ENCODE measurements around the gene GABRD.
"Not testable (repeated sequence)": the region's sequence is repeated elsewhere in the genome, so short reads cannot be mapped to it uniquely, and the experiment has no call there.

The GABRD gene

GRCh38 chr1:1975535-1975934 lies 43.6 kb upstream of the GABRD start:
- Histone ChIP-seq H3K14ac (ENCODE audit: low read length) (no peak overlapping the region), H3K4me2 (ENCODE audit: insufficient read depth, low read length, poor library complexity, severe bottlenecking) (no peak overlapping the region), H4K8ac (ENCODE audit: low read depth, low read length) (no peak overlapping the region), H3K36me3 (replicated peaks in 1 of 2; ENCODE audit: control insufficient read depth in 2 of 2, insufficient read depth in 2 of 2, low read length in 2 of 2) (no peaks in the 10 kb centered on the region), H3K9ac (ENCODE audit: low read depth, low read length, poor library complexity) (no peak overlapping the region), H3K4me1 (ENCODE audit: control insufficient read depth in 2 of 2, insufficient read depth in 1 of 2, low read depth in 1 of 2, low read length in 2 of 2) (peaks cover 0 to 17% of the 10 kb centered on the region in 2 donors), H3K9me3 (replicated peaks in 1 of 2; ENCODE audit: control insufficient read depth in 2 of 2, insufficient read depth in 1 of 2, low read depth in 1 of 2, low read length in 2 of 2) (peaks cover 12 to 16% of the 10 kb centered on the region in 2 donors), H3K4me3 (ENCODE audit: low read length in 2 of 2) (no peak overlapping the region), H3K27me3 (ENCODE audit: control insufficient read depth in 3 of 3, insufficient read depth in 3 of 3, low read depth in 1 of 3, low read length in 3 of 3) (peaks cover 0 to 18% (median 2%) of the 10 kb centered on the region in 3 experiments), H3K79me1 (ENCODE audit: low read depth, low read length) (no peaks in the 10 kb centered on the region), H2BK12ac (ENCODE audit: low read length) (no peak overlapping the region), H2BK15ac (ENCODE audit: low read length) (no peak overlapping the region), H4K91ac (ENCODE audit: low read depth, low read length, poor library complexity) (no peak overlapping the region), H2BK120ac (ENCODE audit: low read depth, low read length) (no peak overlapping the region), H3K27ac (replicated peaks; ENCODE audit: low read length) (no peak overlapping the region), H2BK5ac (ENCODE audit: low read length) (no peak overlapping the region), H3K4ac (ENCODE audit: low read length) (no peak overlapping the region), H2AK5ac (ENCODE audit: low read depth, low read length) (no peak overlapping the region), H2AFZ (ENCODE audit: low read length) (no peak overlapping the region), H3K18ac (ENCODE audit: low read length) (no peak overlapping the region), H3K23ac (ENCODE audit: low read depth, low read length, poor library complexity) (no peak overlapping the region)
- no peak for DNase-seq (ENCODE audit: low spot score)
- no CpG with 5 or more reads among the region's 14 CpGs for WGBS, 2 donors (ENCODE audit: extremely low coverage in 2 of 2, insufficient read length in 2 of 2, insufficient replicate concordance in 1 of 2)

DNA sequence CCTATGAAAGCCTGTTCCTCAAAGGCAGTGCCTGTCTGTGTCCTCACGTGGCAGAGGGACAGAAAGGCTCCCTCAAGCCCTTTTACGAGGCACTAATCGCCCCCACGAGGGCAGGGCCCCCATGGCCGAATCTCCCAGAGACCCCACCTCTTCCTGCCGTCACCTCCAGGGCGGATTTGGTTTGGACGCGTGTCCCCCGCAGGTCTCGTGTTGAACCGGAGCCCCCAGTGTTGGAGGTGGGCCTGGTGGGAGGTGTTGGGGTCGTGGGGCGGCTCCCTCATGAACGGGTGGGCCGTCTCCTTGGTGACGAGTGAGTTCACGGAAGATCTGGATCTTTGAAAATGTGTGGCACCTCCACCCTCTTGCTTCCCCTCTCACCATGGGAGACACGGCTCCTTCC lies 43.1 kb upstream of the GABRD start:
- H3K27ac ChIP-seq (replicated peaks; ENCODE audit: low read length), result no peak overlapping the region
- WGBS, 2 donors (ENCODE audit: extremely low coverage in 2 of 2, insufficient read length in 2 of 2, insufficient replicate concordance in 1 of 2), result no CpG with 5 or more reads among the region's 19 CpGs
- H3K23ac ChIP-seq (ENCODE audit: low read depth, low read length, poor library complexity), result no peak overlapping the region
- H2AFZ ChIP-seq (ENCODE audit: low read length), result no peak overlapping the region
- H2AK5ac ChIP-seq (ENCODE audit: low read depth, low read length), result peak overlapping the region; percentile 61
- peak overlapping the region; percentile 19 for H2BK120ac ChIP-seq (ENCODE audit: low read depth, low read length)
- H3K27me3 ChIP-seq (ENCODE audit: control insufficient read depth in 3 of 3, insufficient read depth in 3 of 3, low read depth in 1 of 3, low read length in 3 of 3), result peaks cover 0 to 18% (median 2%) of the 10 kb centered on the region in 3 experiments
- peak overlapping the region; percentile 36 for H3K18ac ChIP-seq (ENCODE audit: low read length)
- no peak overlapping the region for H4K8ac ChIP-seq (ENCODE audit: low read depth, low read length)
- no peaks in the 10 kb centered on the region for H3K36me3 ChIP-seq (replicated peaks in 1 of 2; ENCODE audit: control insufficient read depth in 2 of 2, insufficient read depth in 2 of 2, low read length in 2 of 2)
- peaks cover 8 to 13% of the 10 kb centered on the region in 2 donors for H3K9me3 ChIP-seq (replicated peaks in 1 of 2; ENCODE audit: control insufficient read depth in 2 of 2, insufficient read depth in 1 of 2, low read depth in 1 of 2, low read length in 2 of 2)
- no peak overlapping the region for H2BK5ac ChIP-seq (ENCODE audit: low read length)
- H3K14ac ChIP-seq (ENCODE audit: low read length), result no peak overlapping the region
- no peak overlapping the region for H4K91ac ChIP-seq (ENCODE audit: low read depth, low read length, poor library complexity)
- DNase-seq (ENCODE audit: low spot score), result no peak
- H2BK15ac ChIP-seq (ENCODE audit: low read length), result no peak overlapping the region
- no peaks in the 10 kb centered on the region for H3K79me1 ChIP-seq (ENCODE audit: low read depth, low read length)
- no peak overlapping the region for H3K4ac ChIP-seq (ENCODE audit: low read length)
- H2BK12ac ChIP-seq (ENCODE audit: low read length), result no peak overlapping the region
- H3K4me3 ChIP-seq (ENCODE audit: low read length in 2 of 2), result no peak overlapping the region
- H3K9ac ChIP-seq (ENCODE audit: low read depth, low read length, poor library complexity), result no peak overlapping the region
- H3K4me2 ChIP-seq (ENCODE audit: insufficient read depth, low read length, poor library complexity, severe bottlenecking), result no peak overlapping the region
- peaks cover 0 to 15% of the 10 kb centered on the region in 2 donors for H3K4me1 ChIP-seq (ENCODE audit: control insufficient read depth in 2 of 2, insufficient read depth in 1 of 2, low read depth in 1 of 2, low read length in 2 of 2)

GRCh38 chr1:1978108-1978507 lies 41.0 kb upstream of the GABRD start:
- H3K4ac ChIP-seq (ENCODE audit: low read length), result no peak overlapping the region
- H2BK5ac ChIP-seq (ENCODE audit: low read length), result no peak overlapping the region
- H3K27me3 ChIP-seq (ENCODE audit: control insufficient read depth in 3 of 3, insufficient read depth in 3 of 3, low read depth in 1 of 3, low read length in 3 of 3), result peaks cover 0 to 17% (median 0%) of the 10 kb centered on the region in 3 experiments
- peak overlapping the region; percentile 19 for H2BK15ac ChIP-seq (ENCODE audit: low read length)
- H3K4me2 ChIP-seq (ENCODE audit: insufficient read depth, low read length, poor library complexity, severe bottlenecking), result no peak overlapping the region
- no CpG with 5 or more reads among the region's 11 CpGs for WGBS, 2 donors (ENCODE audit: extremely low coverage in 2 of 2, insufficient read length in 2 of 2, insufficient replicate concordance in 1 of 2)
- no peak overlapping the region for H4K91ac ChIP-seq (ENCODE audit: low read depth, low read length, poor library complexity)
- H3K36me3 ChIP-seq (replicated peaks in 1 of 2; ENCODE audit: control insufficient read depth in 2 of 2, insufficient read depth in 2 of 2, low read length in 2 of 2), result no peaks in the 10 kb centered on the region
- H3K23ac ChIP-seq (ENCODE audit: low read depth, low read length, poor library complexity), result no peak overlapping the region
- H2AFZ ChIP-seq (ENCODE audit: low read length), result no peak overlapping the region
- H2BK120ac ChIP-seq (ENCODE audit: low read depth, low read length), result no peak overlapping the region
- H3K4me1 ChIP-seq (ENCODE audit: control insufficient read depth in 2 of 2, insufficient read depth in 1 of 2, low read depth in 1 of 2, low read length in 2 of 2), result peaks cover 0 to 10% of the 10 kb centered on the region in 2 donors
- H4K8ac ChIP-seq (ENCODE audit: low read depth, low read length), result no peak overlapping the region
- no peak overlapping the region for H3K9ac ChIP-seq (ENCODE audit: low read depth, low read length, poor library complexity)
- H3K9me3 ChIP-seq (replicated peaks in 1 of 2; ENCODE audit: control insufficient read depth in 2 of 2, insufficient read depth in 1 of 2, low read depth in 1 of 2, low read length in 2 of 2), result peaks cover 5 to 11% of the 10 kb centered on the region in 2 donors
- H3K79me1 ChIP-seq (ENCODE audit: low read depth, low read length), result no peaks in the 10 kb centered on the region
- no peak overlapping the region for H3K14ac ChIP-seq (ENCODE audit: low read length)
- no peak overlapping the region for H3K4me3 ChIP-seq (ENCODE audit: low read length in 2 of 2)
- no peak overlapping the region for H3K18ac ChIP-seq (ENCODE audit: low read length)
- DNase-seq (ENCODE audit: low spot score), result no peak
- H2BK12ac ChIP-seq (ENCODE audit: low read length), result no peak overlapping the region
- no peak overlapping the region for H3K27ac ChIP-seq (replicated peaks; ENCODE audit: low read length)
- H2AK5ac ChIP-seq (ENCODE audit: low read depth, low read length), result peak overlapping the region; percentile 81

DNA sequence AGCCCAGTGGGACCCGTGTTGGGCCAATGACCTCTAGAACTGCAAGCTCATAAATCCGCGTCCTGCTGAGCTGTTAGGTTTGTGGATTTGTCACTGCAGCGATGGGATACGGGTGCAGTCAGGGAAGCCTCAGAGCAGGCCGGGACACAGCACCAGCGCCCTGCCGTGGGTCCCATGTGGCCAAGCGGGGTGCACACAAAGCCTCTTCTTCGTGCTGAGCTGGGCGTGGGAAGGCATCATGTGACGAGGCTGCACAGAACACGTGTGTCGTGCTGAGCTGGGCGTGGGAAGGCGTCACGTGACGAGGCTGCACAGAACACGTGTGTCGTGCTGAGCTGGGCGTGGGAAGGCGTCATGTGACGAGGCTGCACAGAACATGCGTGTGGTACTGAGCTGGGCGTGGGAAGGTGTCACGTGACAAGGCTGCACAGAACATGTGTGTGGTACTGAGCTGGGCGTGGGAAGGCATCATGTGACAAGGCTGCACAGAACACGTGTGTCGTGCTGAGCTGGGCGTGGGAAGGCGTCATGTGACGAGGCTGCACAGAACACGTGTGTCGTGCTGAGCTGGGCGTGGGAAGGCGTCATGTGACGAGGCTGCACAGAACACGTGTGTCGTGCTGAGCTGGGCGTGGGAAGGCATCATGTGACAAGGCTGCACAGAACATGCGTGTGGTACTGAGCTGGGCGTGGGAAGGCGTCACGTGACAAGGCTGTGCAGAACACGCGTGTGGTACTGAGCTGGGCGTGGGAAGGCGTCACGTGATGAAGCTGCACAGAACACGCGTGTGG lies 40.3 kb upstream of the GABRD start:
- H3K4me1 ChIP-seq (ENCODE audit: control insufficient read depth in 2 of 2, insufficient read depth in 1 of 2, low read depth in 1 of 2, low read length in 2 of 2); H3K79me1 ChIP-seq (ENCODE audit: low read depth, low read length); H4K8ac ChIP-seq (ENCODE audit: low read depth, low read length); DNase-seq (ENCODE audit: low spot score); H3K18ac ChIP-seq (ENCODE audit: low read length); H2BK5ac ChIP-seq (ENCODE audit: low read length); H3K14ac ChIP-seq (ENCODE audit: low read length); H2BK120ac ChIP-seq (ENCODE audit: low read depth, low read length); H2AFZ ChIP-seq (ENCODE audit: low read length); H3K9ac ChIP-seq (ENCODE audit: low read depth, low read length, poor library complexity); H3K4me2 ChIP-seq (ENCODE audit: insufficient read depth, low read length, poor library complexity, severe bottlenecking); H3K4ac ChIP-seq (ENCODE audit: low read length); H3K36me3 ChIP-seq (replicated peaks in 1 of 2; ENCODE audit: control insufficient read depth in 2 of 2, insufficient read depth in 2 of 2, low read length in 2 of 2); H3K27ac ChIP-seq (replicated peaks; ENCODE audit: low read length): not testable (repeated sequence)
- no CpG with 5 or more reads among the region's 51 CpGs for WGBS, 2 donors (ENCODE audit: extremely low coverage in 2 of 2, insufficient read length in 2 of 2, insufficient replicate concordance in 1 of 2)
- Histone ChIP-seq H3K4me3 (ENCODE audit: low read length in 2 of 2) (peak overlapping the region in 1 of 2 donors; percentile 66), H3K27me3 (ENCODE audit: control insufficient read depth in 3 of 3, insufficient read depth in 3 of 3, low read depth in 1 of 3, low read length in 3 of 3) (peaks cover 0 to 14% (median 0%) of the 10 kb centered on the region in 3 experiments), H2BK12ac (ENCODE audit: low read length) (peak overlapping the region; percentile 94), H3K9me3 (replicated peaks in 1 of 2; ENCODE audit: control insufficient read depth in 2 of 2, insufficient read depth in 1 of 2, low read depth in 1 of 2, low read length in 2 of 2) (peaks cover 5 to 11% of the 10 kb centered on the region in 2 donors), H4K91ac (ENCODE audit: low read depth, low read length, poor library complexity) (peak overlapping the region; percentile 12), H2BK15ac (ENCODE audit: low read length) (peak overlapping the region; percentile 19), H3K23ac (ENCODE audit: low read depth, low read length, poor library complexity) (peak overlapping the region; percentile 50), H2AK5ac (ENCODE audit: low read depth, low read length) (peak overlapping the region; percentile 81)

Measured in neuronal stem cell (in vitro differentiated cells).